Vagina (tissue), 2 donors: Measurements from ENCODE around the gene PHF23. TPM values are rescaled to one million over a fixed set of nuclear protein-coding genes. Genes with fewer than 3 reads are reported as not detected.

Experiments
- DNase-seq, 2 donors: peaks; one replicate each; pipeline ENCODE4 v3.0.0-alpha.2; 2017; ENCODE audit errors: extremely low spot score in 2 of 2
- H3K27ac ChIP-seq: fragments of 200-600 bp; sonication (generic); one replicate; pipeline ENCODE4 v1.5.1; 2019
- H3K27me3 ChIP-seq: fragments of 200-600 bp; sonication (generic); one replicate; pipeline ENCODE4 v1.5.1; 2019
- H3K36me3 ChIP-seq, 2 donors: fragments of 200-600 bp; sonication (generic); one replicate each; pipeline ENCODE4 v1.5.1; 2017 to 2019
- H3K4me1 ChIP-seq: fragments of 200-600 bp; sonication (generic); one replicate; pipeline ENCODE4 v1.5.1; 2019
- H3K4me3 ChIP-seq, 2 donors: fragments of 200-600 bp; sonication (generic); 1 replicate in 1 of 2; 2 replicates in 1 of 2; pipeline ENCODE4 v1.5.1; 2016 to 2019
- H3K9me3 ChIP-seq: fragments of 200-600 bp; sonication (generic); one replicate; pipeline ENCODE4 v1.5.1; 2019
- CTCF ChIP-seq, 3 experiments: fragments of 450-650 bp in 2 of 3; fragments of 200-600 bp in 1 of 3; sonication (generic) in 1 of 3; IDR thresholded peaks; one replicate each; pipeline ENCODE4 v1.5.1; 2017 to 2019; ENCODE audit warnings: antibody characterized with exemption in 3 of 3, mild to moderate bottlenecking in 2 of 3, moderate library complexity in 2 of 3
- POLR2A ChIP-seq, 2 donors: fragments of 450-650 bp; IDR thresholded peaks; one replicate each; pipeline ENCODE4 v1.6.1; 2017; ENCODE audit warnings: antibody characterized with exemption in 2 of 2, mild to moderate bottlenecking in 2 of 2, moderate library complexity in 2 of 2
- POLR2AphosphoS5 ChIP-seq, 2 donors: sonication (generic); formaldehyde crosslinking; IDR thresholded peaks; one replicate each; pipeline ENCODE4 v1.9.0; 2017; ENCODE audit warnings: antibody characterized with exemption in 2 of 2, mild to moderate bottlenecking in 2 of 2, low read depth in 1 of 2; ENCODE audit not compliant: insufficient read depth in 1 of 2
- intact Hi-C: fragments of 100-400 bp; cut with DNase I; formaldehyde crosslinking; loops from one replicate; pipeline ENCODE4 v1.15.1; 2023
- total RNA-seq: library from RNA; depleted of rRNA; stranded (reverse); fragments of >200 nt; gene quantifications from one replicate; pipeline ENCODE4 v1.2.3, GENCODE V29; 2016

Gene PHF23
- total RNA-seq, 1 donor from 2014 or later: 24.8 TPM

- no peaks in the 10 kb centered on the region for H3K27me3 ChIP-seq
- H3K36me3 ChIP-seq: peaks cover 0 to 25% of the 10 kb centered on the region in 2 donors
- intact Hi-C loops: no loop called here
- peak in 1 of 2 donors; percentile 91 for DNase-seq
- TF ChIP-seq POLR2AphosphoS5 (IDR thresholded peaks at IDR 0.05; ENCODE audit: insufficient read depth in 1 of 2, low read depth in 1 of 2) (peak; percentile 96 to 97), POLR2A (IDR thresholded peaks at IDR 0.05) (peak in 1 of 2 donors; percentile 75), CTCF (IDR thresholded peaks at IDR 0.05) (no peak)
- peak within 1 kb of the TSS; percentile 95 to 98 for H3K4me3 ChIP-seq
- H3K4me1 ChIP-seq: peaks cover 69% of the 10 kb centered on the region
- peak within 1 kb of the TSS; percentile 99 for H3K27ac ChIP-seq
- H3K9me3 ChIP-seq: no peaks in the 10 kb centered on the region
Observed at GRCh38 chr17:7219812-7220592, 19.3 kb downstream of the PHF23 start, which contains the start of the genes ACADVL and DLG4. TSS of gene ACADVL (plus strand) at chr17:7219938. CDS start at chr17:7219985, 47 bp downstream. TSS of gene DLG4 (minus strand) at chr17:7219836.

- Histone ChIP-seq H3K27ac (peak overlapping the region; percentile 99), H3K36me3 (peaks cover 0 to 20% of the 10 kb centered on the region in 2 donors), H3K4me1 (peaks cover 73% of the 10 kb centered on the region), H3K27me3 (no peaks in the 10 kb centered on the region), H3K9me3 (no peaks in the 10 kb centered on the region), H3K4me3 (peak overlapping the region; percentile 95 to 98)
- no peak for DNase-seq
- intact Hi-C loops: no loop called here
- no peak for TF ChIP-seq POLR2AphosphoS5 (IDR thresholded peaks at IDR 0.05; ENCODE audit: insufficient read depth in 1 of 2, low read depth in 1 of 2)
- no peak for TF ChIP-seq POLR2A (IDR thresholded peaks at IDR 0.05)
- TF ChIP-seq CTCF (IDR thresholded peaks at IDR 0.05): peak in 1 of 3 experiments; percentile 30
Observed at GRCh38 chr17:7219229-7219811, 19.9 kb downstream of the PHF23 start.

- H3K9me3 ChIP-seq: no peaks in the 10 kb centered on the region
- TF ChIP-seq POLR2A (IDR thresholded peaks at IDR 0.05) (no peak), POLR2AphosphoS5 (IDR thresholded peaks at IDR 0.05; ENCODE audit: insufficient read depth in 1 of 2, low read depth in 1 of 2) (no peak), CTCF (IDR thresholded peaks at IDR 0.05) (no peak)
- H3K4me1 ChIP-seq: peaks cover 79% of the 10 kb centered on the region
Observed at GRCh38 chr17:7218758-7219157, 20.5 kb downstream of the PHF23 start.

GRCh38 chr17:7218166-7218565 is 21.1 kb downstream of the PHF23 start:
- Histone ChIP-seq H3K4me1 (peaks cover 81% of the 10 kb centered on the region), H3K27me3 (no peaks in the 10 kb centered on the region), H3K27ac (peak overlapping the region; percentile 99), H3K4me3 (peak overlapping the region; percentile 54 to 55), H3K9me3 (no peaks in the 10 kb centered on the region), H3K36me3 (peaks cover 0 to 8% of the 10 kb centered on the region in 2 donors)
- TF ChIP-seq POLR2A (IDR thresholded peaks at IDR 0.05): no peak
- no peak for TF ChIP-seq POLR2AphosphoS5 (IDR thresholded peaks at IDR 0.05; ENCODE audit: insufficient read depth in 1 of 2, low read depth in 1 of 2)
- TF ChIP-seq CTCF (IDR thresholded peaks at IDR 0.05): no peak
- DNase-seq: no peak
- intact Hi-C loops: no loop called here

More at GRCh38 chr17:7218758-7219157, 20.5 kb downstream of the PHF23 start:
- H3K4me3 ChIP-seq: no peak overlapping the region
- no peaks in the 10 kb centered on the region for H3K27me3 ChIP-seq
- H3K36me3 ChIP-seq: peaks cover 0 to 14% of the 10 kb centered on the region in 2 donors
- peak overlapping the region; percentile 99 for H3K27ac ChIP-seq
- DNase-seq: no peak
- intact Hi-C loops: no loop called here
